22Rv1 (cell line): ENCODE data around the gene DENND1B.

Experiments
- CTCF ChIP-seq: fragments of 450-650 bp; IDR thresholded peaks from 2 replicates; pipeline ENCODE4 v1.5.1; 2017; ENCODE audit warnings: mild to moderate bottlenecking
- ZFX ChIP-seq: fragments of 450-650 bp; IDR thresholded peaks from 2 replicates; pipeline ENCODE4 v1.6.1; 2017; ENCODE audit warnings: antibody characterized with exemption, borderline replicate concordance

GRCh38 chr1:197680311-197680710, 95.0 kb downstream of the DENND1B start:
- no peak for TF ChIP-seq CTCF
- TF ChIP-seq ZFX = no peak
